Renal cortex interstitium (tissue), 11 donors: ENCODE measurements around the gene ANO2. TPM values are rescaled to one million over a fixed set of nuclear protein-coding genes. Genes with fewer than 3 reads are reported as not detected.

Source experiments
- DNase-seq, 11 donors: peaks; one replicate each; pipeline ENCODE4 v3.0.0-alpha.2; 2013; ENCODE audit warnings: low read depth in 9 of 11, low spot score in 4 of 11; ENCODE audit errors: extremely low read depth in 1 of 11
- polyA plus RNA-seq, 3 donors: library from polyadenylated mRNA; unstranded; fragments of 120-200 nt; gene quantifications; one replicate each; pipeline ENCODE4 v1.2.1, GENCODE V29; 2013; ENCODE audit not compliant: insufficient read length in 3 of 3

Gene ANO2
- polyA plus RNA-seq, 3 donors = 3.1 to 5.6 (median 5.2) TPM

GRCh38 chr12:5966486-5967095, 21.5 kb upstream of the ANO2 start:
- no peak for DNase-seq

- DNase-seq = peak in 3 of 11 donors; percentile 36 to 47 (median 40)
Measured at GRCh38 chr12:5965950-5966383, 20.9 kb upstream of the ANO2 start.

DNA sequence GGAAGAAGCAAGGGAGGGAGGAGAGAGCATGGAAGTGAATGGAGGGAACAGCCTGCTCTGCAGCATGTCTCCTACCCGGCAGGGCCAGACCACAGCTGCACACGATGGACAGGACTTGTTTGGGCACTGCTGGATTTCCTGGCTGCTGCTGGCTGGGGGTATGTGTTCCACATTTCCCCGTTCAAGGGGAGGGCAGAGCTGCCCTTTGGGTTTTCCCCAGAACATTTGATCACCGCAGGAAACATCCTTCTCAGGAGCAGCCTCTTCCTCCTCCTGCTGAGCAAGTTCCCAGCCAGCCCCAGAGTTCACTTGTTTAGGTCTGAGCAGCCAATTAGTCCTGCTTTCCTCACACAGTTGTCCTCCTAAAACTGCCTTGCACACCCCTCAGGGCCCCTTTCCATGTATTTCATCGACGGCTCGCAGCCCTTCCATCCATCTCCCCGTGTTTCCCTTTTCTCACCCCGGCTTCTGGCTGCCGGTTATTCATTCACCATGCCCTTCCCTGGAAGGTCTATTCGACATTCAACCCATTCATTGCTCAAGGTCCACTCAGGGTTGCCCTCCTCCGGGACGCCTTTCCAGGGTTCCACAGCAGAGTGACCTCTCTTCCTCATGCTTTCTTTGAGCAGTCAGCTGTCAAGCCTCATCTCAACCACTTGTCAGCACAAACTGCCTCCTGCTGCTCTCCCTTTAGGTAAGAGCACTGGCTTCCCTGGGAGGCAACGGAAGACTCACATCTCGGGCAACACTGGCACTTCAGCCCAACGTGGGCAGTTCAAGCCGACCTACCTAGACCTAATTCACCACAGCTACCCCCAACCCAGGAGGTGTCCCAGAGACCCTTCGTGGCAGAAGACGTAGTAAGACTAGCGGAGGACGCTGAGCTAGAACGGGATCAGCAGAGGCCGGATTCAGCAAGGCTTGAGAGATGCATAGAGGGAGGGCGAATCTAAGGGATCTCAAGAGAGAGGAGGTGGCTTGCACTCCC, 20.1 kb upstream of the ANO2 start:
- DNase-seq = no peak

GRCh38 chr12:5963515-5963914, 18.5 kb upstream of the ANO2 start:
- no peak for DNase-seq

DNA sequence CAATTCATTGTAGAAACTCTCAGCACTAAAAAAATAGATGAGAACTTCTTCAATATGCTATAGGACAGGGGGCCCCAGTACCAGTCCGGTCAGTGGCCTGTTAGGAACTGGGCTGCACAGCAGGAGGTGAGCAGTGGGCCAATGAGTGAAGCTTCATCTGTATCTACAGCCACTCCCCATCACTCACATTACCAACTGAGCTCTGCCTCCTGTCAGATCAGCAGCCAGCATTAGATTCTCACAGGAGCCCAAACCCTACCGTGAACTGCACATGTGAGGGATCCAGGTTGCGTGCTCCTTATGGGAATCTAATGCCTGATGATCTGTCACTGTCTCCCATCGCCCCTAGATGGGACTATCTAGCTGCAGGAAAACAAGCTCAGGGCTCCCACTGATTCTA, 15.7 kb upstream of the ANO2 start:
- no peak for DNase-seq

DNA sequence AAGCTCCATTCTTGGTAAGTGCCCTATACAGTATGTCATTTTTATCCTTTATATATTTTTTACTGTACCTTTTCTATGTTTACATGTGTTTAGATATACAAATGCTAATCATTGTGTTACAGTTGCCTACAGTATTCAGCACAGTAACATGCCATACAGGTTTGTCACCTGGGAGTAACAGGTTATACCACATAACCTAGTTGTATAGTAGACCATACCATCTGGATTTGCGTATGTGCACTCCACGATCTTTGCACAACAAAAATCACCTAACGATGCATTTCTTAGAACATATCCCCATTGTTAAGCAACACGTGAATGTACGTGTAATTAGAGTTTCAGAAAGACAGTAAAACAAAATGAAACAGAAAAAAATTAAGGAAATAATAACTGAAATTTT, 11.9 kb upstream of the ANO2 start:
- DNase-seq = no peak

GRCh38 chr12:5954661-5955060, 9.6 kb upstream of the ANO2 start:
- DNase-seq = no peak

DNA sequence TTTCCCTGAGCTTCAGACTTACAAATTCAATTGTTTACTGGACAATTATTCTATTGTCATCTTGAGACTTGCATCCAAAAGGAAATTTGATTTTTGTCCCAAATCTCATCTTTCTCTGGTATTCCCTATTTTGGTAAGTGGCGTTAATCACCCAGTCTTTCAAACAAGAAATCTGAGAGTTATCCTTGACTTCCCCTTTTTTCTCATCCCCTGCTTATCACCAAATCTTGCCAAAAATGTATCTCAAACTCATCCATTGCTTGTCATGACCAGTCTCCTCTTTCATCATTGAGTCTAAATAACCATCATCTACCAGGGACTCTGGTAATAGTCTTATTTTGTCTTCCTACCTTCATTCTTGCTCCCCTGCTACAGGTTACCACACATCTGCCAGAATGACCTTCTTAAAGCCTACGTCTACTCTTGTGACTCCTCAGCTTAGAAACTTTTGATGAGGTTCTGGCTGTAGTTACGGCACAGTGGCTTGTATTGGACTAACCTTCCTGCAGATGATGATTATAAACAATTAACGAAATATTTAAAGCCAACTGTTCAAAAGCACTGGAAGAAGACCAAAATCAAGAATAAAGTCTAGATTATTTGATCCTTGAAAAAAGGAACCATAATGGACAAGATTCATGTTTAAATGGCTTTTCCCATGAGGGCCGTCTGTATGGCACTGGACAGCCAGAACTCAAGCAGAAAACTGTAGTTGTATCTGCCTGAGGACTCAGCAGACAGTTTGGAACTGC, 9.0 kb upstream of the ANO2 start:
- no peak for DNase-seq

GRCh38 chr12:5952031-5952430, 7.0 kb upstream of the ANO2 start:
- no peak for DNase-seq

- DNase-seq = no peak
Measured at GRCh38 chr12:5948696-5949095, 3.6 kb upstream of the ANO2 start.

DNA sequence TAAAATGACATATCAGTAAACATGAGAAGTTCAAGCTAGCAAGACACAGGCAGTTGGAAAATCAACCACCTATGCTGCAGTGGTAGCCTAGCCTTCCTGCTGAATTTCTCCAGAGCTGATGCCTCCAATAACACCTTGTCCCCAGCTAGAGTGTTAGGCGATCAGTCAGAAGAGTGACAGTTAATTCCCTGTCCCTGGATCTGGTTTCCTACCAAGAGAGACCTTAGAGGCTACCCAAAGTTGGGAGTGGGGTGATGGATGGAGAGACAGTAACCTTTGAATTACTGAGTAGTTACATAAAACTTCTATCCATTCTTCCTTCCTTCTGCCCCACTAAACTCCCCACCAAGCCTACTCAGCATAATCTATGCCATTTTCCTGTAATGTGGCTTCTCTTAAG, 1.9 kb upstream of the ANO2 start:
- DNase-seq = peak in 2 of 11 donors; percentile 28 to 32

- DNase-seq = no peak
Measured at GRCh38 chr12:5946388-5946787, 1.3 kb upstream of the ANO2 start.

GRCh38 chr12:5944688-5945070, 380 bp downstream of the ANO2 start:
- no peak for DNase-seq

DNA sequence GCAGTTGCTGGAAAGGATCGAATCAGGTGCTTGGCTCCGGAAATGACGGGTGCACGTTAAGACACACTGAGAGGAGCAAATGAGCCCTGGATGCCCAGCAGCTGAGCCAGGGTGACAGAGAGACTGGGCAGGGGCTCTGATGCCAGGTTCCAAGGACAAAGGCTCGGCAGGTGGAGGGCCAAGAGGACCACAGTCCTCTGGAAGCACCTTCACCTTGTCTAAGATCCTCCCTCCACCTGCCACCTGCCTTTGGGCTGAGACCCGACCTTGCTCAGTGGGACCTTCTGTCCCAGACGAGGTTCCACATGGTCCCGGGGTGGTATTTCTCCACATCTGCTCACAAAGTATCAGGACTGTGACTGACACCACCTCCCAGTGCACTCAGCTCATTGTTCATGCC, 1.0 kb downstream of the ANO2 start:
- no peak for DNase-seq

GRCh38 chr12:5941907-5942306, 3.2 kb downstream of the ANO2 start:
- no peak for DNase-seq

DNA sequence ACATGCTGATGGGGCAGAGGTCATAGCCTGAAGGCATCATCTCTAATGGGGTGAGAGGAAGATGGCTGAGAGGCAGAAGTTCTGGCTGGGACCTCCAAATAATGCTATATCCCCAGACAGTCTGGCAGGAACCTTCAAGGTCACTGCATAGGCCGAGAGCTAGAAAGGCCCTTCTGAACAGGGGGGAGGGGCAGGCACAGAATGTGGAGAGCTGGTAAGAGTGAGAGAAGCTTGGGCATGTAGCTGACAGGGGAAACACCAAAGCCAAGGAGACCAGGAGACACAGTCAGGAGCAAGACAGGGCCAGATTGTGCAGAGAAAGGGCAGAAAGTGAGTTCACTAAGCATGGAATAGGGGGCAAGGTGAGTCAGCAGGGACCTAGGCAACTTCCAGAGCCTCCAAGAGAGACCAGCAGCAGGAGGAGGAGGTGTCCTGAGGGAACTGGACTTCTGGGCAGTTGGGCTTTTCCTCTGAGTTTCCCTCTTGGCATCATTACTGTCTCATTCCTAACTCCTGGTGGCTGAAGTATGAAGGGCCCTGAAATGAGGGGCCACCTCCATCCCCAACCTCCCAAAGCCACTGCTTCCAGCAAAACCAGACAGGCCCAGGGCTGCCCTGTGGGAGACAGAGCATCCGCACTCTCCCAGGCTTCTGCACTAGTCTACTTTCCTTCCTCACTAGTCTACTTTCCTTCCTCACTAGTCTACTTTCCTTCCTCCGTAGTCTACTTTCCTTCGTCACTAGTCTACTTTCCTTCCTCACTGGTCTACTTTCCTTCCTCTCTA, 17.1 kb downstream of the ANO2 start:
- DNase-seq = no peak

- no peak for DNase-seq
Measured at GRCh38 chr12:5925646-5926045, 19.4 kb downstream of the ANO2 start.

- DNase-seq = no peak
Measured at GRCh38 chr12:5924342-5924741, 20.7 kb downstream of the ANO2 start.

- DNase-seq = no peak
Measured at GRCh38 chr12:5923751-5924150, 21.3 kb downstream of the ANO2 start.
